Measurements from ENCODE around the gene PABPC3.

Gene PABPC3

DNA sequence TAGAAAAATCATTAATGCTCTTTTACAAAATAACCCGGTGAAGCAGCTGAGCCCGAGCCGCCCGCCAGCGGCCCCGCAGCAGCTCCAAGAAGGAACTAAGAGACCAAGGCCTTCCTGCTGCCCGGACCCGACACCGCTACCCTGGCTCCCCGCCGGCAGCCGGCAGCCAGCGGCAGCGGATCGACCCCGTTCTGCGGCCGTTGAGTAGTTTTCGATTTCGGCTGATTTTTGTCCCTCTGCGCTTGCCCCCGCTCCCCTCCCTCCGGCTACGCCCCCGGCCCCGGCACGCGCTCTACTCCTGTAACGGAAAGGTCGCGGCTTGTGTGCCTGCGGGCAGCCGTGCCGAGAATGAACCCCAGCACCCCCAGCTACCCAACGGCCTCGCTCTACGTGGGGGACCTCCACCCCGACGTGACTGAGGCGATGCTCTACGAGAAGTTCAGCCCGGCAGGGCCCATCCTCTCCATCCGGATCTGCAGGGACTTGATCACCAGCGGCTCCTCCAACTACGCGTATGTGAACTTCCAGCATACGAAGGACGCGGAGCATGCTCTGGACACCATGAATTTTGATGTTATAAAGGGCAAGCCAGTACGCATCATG lies at the start of gene PABPC3:
TSS of gene PABPC3 (plus strand) at position 286 of the 603 bp plus-strand sequence. CDS start at position 349, 63 bp downstream.
- no peak for FAIRE-seq
- DNase-seq (ENCODE audit: insufficient read length, low spot score), result no peak

- no peak for FAIRE-seq
- DNase-seq (ENCODE audit: insufficient read length, low spot score), result no peak
Observed at GRCh38 chr13:25046274-25046984, 49.5 kb upstream of the PABPC3 start.

GRCh38 chr13:25046985-25047511 lies 48.9 kb upstream of the PABPC3 start:
- DNase-seq (ENCODE audit: insufficient read length, low spot score) (peak; percentile 28), FAIRE-seq (no peak)

- DNase-seq (ENCODE audit: insufficient read length, low spot score) (no peak), FAIRE-seq (no peak)
Observed at GRCh38 chr13:25051065-25051464, 44.9 kb upstream of the PABPC3 start.

DNA sequence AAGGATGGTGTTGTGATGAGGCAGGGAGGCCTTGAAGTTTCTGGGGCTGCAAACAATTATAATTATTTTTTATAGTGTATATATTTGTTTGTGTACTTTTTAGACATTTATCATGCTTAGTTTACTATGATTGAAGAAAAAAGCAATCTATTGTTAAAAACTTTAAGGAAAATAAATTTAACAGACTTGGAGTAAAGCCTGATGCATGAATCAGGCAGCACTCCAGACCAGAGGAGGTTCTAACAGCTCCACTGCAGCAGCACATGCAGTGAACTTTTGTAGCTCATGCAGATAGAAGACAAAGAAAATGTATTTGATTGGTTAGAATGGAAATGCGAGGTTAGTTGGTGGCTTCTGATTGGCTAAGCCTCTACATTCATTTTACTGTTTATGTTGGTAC lies 36.8 kb upstream of the PABPC3 start:
- FAIRE-seq, result no peak
- no peak for DNase-seq (ENCODE audit: insufficient read length, low spot score)

GRCh38 chr13:25059958-25060357 lies 36.0 kb upstream of the PABPC3 start:
- DNase-seq (ENCODE audit: insufficient read length, low spot score) (no peak), FAIRE-seq (no peak)

DNA sequence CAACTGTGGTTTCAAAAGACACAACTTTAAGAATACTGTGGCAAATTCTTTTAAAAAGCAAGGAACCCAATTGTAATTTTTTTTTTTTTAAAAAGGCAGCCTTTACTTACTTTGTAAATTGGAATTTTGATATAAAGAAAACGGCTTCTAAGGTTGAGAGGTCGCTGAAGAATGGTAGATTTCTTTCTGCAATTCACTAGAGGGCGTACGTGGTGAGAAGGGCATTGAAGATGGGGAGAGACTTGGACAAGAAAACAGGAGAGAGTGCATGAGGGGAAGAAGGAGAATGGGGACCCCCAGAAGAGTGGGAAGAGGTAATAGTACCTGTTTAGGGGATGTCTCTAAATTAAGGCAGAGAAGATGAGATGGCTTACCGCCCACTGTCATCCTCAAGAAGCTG lies 33.5 kb upstream of the PABPC3 start:
- FAIRE-seq (no peak), DNase-seq (ENCODE audit: insufficient read length, low spot score) (no peak)

DNA sequence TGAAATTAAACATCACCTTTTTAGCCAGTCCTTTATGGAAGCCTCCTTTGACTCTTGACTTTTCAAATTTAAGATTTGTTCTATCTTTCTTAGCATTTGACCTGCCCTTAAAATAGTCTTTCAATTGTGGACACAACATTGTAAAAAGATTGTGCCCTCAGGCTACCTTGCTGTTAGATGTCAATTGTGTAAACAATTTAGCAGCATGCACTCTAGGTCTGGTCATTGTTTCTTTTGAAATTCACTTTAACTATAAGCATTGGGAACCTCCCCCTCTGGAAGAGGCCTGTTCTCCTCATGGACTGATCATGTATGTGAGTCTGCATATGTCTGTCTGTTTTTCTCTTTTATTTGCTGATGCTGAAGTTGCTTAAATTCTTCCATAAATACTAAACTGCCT lies 31.5 kb upstream of the PABPC3 start:
- FAIRE-seq (no peak), DNase-seq (ENCODE audit: insufficient read length, low spot score) (no peak)

DNA sequence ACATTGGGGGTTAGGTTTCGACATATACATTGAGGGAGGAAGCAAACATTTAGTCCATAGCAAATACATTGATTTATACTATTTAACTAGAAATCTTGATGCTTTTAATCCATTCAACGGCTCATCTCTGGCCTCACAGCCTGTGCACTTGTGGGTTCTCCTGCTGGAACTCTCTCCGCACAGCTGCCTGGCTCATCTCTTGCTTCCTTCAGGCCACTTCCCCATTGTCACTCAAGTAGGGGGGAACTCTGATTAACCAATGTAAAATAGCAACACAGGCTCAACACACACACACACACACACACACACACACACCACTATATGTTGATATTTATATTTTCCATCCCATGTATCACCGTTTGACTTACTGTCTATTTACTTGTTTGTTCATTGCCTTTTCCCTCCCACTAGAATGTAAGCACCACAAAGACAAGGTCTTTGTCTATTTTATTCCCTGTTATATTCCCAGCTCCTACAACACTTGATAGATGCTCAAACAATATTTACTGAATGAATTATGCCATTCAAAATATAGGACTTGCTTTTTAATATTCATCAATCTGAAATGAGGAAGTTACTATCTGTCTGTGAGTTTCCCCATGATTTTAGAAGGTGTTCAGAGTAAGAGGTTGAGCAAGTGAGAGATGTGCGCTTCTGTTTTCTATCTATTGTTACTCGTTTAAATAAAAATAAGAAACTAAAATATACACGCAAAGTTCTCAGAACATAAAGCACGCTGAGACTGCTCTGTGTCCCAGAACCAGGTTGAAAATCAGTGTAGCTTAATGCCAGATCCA lies 29.8 kb upstream of the PABPC3 start:
- no peak for DNase-seq (ENCODE audit: insufficient read length, low spot score)
- no peak for FAIRE-seq

- FAIRE-seq, result no peak
Observed at GRCh38 chr13:25067064-25067463, 28.9 kb upstream of the PABPC3 start.

DNA sequence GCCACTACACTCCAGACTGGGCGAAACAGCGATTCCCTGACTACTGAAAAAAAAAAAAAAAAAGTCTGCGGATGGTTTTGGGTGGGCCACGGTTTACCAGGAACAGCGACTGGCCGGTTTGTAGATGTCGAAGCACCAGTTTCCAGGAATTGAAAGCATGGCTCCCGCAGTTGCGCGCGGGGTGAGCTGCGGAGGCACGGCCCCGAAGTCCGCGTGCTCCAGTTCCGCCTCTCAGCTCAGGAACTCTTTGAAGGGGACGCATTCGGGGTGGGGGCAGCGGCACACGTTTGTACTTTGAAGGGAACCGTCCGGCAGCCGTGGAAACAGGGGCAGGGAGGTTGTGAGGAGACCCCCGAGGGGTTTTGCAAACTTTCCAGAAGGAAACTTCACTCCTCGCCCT lies 27.1 kb upstream of the PABPC3 start:
- no peak for DNase-seq (ENCODE audit: insufficient read length, low spot score)
- no peak for FAIRE-seq

More at GRCh38 chr13:25067064-25067463, 28.9 kb upstream of the PABPC3 start:
- DNase-seq (ENCODE audit: insufficient read length, low spot score), result no peak

- DNase-seq (ENCODE audit: insufficient read length, low spot score) (no peak), FAIRE-seq (no peak)
Observed at GRCh38 chr13:25069236-25069635, 26.7 kb upstream of the PABPC3 start.

DNA sequence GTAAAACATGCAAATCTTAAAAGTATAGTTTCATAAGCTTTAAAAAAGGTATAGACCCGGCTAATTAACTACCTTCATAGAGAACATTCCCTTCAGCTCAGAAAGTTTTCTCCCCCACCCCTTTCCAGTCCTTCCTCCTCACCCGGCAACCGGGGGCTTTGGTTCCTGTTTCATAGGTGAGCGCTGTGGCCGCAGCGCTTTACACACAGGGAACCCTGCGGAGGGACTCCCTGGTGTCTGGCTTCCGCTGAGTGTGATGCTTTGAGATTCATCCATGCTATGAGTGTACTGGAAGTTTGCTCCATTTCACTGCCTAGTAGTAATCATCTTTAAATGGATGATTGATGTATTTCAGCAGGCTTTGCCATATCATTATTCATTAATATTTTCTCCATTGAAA lies 26.0 kb upstream of the PABPC3 start:
- FAIRE-seq, result no peak
- no peak for DNase-seq (ENCODE audit: insufficient read length, low spot score)

DNA sequence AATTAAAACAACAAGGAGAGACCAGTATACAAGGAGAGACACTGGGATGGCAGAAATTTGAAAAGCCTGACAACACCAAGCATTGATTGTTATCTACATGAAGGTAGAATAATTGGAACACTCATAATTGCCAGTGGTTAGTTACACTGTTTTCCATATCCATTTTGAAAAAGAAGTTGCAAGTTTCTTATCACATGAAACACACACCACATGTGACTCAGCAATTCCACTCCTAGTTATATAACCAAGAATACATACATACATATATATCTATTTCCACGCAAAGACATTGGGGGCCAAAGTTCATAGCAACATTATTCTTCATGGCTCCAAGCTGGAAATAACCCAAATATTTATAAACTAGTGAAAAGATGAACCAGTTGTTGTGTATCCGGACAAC lies 15.2 kb upstream of the PABPC3 start:
- DNase-seq (ENCODE audit: insufficient read length, low spot score) (no peak), FAIRE-seq (no peak)

DNA sequence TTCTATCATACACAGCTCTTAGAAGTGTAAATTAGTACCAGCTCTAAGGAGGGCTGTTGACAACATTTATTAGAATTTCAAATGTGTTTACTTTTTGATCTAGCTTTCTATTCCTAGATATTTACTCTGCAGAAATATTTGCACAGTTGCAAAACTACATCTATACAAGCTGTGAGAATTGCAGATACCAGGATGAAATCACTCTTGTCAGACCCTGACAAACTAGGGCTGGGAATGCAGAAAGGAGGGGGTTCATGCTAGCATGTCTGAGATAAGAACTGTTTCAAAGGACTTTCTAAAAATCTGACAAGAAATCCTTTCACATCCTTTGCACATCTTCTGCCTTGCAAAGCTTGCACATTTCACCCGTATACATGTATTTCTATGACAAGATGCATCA lies 11.8 kb upstream of the PABPC3 start:
- DNase-seq (ENCODE audit: insufficient read length, low spot score), result no peak
- no peak for FAIRE-seq

DNA sequence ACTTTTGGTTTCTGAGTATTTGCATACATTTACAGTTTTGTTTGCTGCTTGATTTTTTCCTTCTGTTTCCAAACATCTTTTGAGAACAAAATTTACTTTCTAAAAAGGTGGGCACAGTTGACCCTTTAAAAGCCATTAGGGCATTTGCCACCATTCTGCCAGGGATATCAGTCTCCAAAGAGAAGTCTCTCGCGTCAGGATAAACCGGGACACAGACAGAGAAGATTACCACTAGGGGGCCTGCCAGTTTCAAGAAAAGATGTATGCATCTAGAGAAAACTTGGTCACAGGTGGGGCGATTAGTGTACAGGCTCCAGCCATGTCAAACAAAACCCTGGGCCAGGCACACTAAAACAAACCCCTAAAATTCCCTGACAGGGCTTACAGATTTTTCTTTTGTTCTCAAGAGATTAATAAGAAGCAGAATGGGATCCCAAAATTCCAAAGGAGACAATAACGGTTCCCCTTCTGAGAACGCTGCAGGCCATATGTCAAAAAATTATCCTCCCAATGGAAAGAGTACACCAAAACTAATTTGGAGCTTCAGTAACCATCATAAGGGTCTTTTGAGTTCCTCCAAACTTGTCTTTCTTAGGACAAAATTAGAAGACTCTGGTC lies 10.7 kb upstream of the PABPC3 start:
- FAIRE-seq (no peak), DNase-seq (ENCODE audit: insufficient read length, low spot score) (peak; percentile 15)

DNA sequence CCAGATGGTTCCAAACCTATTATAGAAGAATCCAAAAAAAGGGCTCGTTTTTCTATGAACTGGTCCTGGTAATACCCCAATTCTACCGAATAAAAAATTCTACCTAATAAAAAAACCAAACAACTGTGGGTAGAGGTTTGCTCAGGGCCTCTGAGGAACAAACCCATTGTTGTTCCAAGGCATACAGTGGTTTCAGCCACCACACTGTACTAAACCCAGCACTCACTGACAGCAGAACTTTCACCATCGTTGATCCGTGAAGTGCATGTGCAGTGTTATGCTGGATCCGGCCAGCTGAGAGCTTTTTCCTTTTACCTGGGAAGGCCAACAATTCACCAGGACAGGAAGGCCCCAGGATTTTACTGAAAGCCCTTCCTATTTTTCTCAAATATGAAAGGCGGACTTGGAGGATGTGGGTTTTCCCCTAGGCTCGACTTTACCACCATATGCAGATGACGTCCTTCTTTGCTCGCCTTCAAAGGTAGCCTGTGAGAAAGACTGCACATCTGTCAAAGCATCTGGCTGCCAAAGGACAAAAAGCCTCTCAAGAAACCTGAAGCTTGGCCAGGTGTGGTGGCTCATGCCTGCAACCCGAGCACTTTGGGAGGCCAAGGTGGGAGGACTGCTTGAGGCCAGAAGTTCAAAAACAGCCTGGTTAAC lies 7.2 kb upstream of the PABPC3 start:
- no peak for FAIRE-seq
- no peak for DNase-seq (ENCODE audit: insufficient read length, low spot score)

DNA sequence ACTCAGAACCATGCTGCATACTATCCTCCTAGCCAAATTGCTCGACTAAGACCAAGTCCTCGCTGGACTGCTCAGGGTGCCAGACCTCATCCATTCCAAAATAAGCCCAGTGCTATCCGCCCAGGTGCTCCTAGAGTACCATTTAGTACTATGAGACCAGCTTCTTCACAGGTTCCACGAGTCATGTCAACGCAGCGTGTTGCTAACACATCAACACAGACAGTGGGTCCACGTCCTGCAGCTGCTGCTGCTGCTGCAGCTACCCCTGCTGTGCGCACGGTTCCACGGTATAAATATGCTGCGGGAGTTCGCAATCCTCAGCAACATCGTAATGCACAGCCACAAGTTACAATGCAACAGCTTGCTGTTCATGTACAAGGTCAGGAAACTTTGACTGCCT lies 1.5 kb downstream of the PABPC3 start:
- DNase-seq (ENCODE audit: insufficient read length, low spot score) (no peak), FAIRE-seq (no peak)

DNA sequence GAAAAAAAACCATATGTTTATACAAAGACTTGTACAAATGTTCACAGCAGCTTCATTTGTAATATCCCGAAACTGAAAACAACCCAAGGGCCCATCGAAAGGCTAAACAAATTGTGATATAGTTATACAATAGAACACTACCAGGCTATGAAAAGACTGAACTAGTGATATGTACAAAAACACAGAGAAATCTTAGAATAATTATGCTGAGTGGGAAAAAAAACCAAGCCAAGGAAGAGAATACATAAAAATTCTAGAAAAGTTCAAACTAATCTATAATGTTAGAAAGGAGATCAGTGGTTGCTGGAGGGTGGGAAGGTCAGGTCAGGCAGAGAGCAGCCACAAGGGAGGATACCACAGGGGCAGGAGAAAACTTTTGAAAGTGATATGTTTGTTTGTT lies 7.8 kb downstream of the PABPC3 start:
- DNase-seq (ENCODE audit: insufficient read length, low spot score), result no peak
- no peak for FAIRE-seq

DNA sequence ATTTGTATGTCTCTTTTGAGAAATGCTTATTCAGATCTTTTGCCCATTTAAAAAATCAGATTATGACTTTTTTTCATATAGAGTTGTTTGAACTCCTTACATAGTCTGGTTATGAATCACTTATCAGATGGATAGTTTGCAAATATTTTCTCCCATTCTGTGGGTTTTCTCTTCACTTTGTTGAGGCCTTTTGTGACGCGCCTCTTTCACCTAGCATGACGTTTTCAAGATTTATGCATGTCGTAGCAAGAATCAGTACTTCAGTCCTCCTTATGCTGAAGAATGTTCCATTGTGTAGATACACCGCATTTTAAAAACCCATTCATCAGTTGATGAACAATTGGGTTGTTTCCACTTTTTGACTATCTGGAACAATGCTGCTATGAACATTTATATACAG lies 13.4 kb downstream of the PABPC3 start:
- DNase-seq (ENCODE audit: insufficient read length, low spot score) (no peak), FAIRE-seq (no peak)

All from HTR-8/SVneo (cell line).